Common myeloid progenitor, CD34-positive (primary cell): ENCODE results near the gene PALD1.
"Not testable (repeated sequence)": the region's sequence is repeated elsewhere in the genome, so short reads cannot be mapped to it uniquely, and the experiment has no call there.

Experiments
- CTCF ChIA-PET: fragments of 350-600 bp; sonication (Branson Sonifier 250); formaldehyde crosslinking; loops from one replicate; lab custom pipeline; 2021; ENCODE audit warnings: antibody characterized with exemption; lab: Charles Lee
- POLR2A ChIA-PET: fragments of 350-600 bp; sonication (Branson Sonifier 250); formaldehyde crosslinking; loops from one replicate; lab custom pipeline; 2021; ENCODE audit warnings: antibody characterized with exemption; lab: Charles Lee
- DNase-seq, 3 donors: peaks; one replicate each; pipeline versions ENCODE4 v3.0.0 to v3.0.0-alpha.2; 2013
- H3K27ac ChIP-seq, 2 experiments: 1 replicate in 1 of 2; 2 replicates in 1 of 2; pipeline ENCODE4 v1.7.0; 2013; ENCODE audit warnings: inconsistent platforms in 2 of 2, low read length in 2 of 2, mild to moderate bottlenecking in 2 of 2, low read depth in 1 of 2, moderate library complexity in 1 of 2; ENCODE audit not compliant: severe bottlenecking in 2 of 2, insufficient read depth in 1 of 2, poor library complexity in 1 of 2
- H3K27me3 ChIP-seq, 5 experiments: replicated peaks in 2 of 5; 1 replicate in 3 of 5; 2 replicates in 2 of 5; pipeline versions ENCODE4 v1.6.1 to v1.7.0; 2013; ENCODE audit warnings: low read length in 4 of 5, mild to moderate bottlenecking in 2 of 5, moderate library complexity in 2 of 5, inconsistent platforms in 1 of 5; ENCODE audit not compliant: insufficient read depth in 5 of 5, control insufficient read depth in 4 of 5
- H3K36me3 ChIP-seq, 4 experiments: 1 replicate in 2 of 4; 2 replicates in 2 of 4; pipeline versions ENCODE4 v1.6.1 to v1.7.0; 2013; ENCODE audit warnings: low read length in 3 of 4, control low read depth in 1 of 4, mild to moderate bottlenecking in 1 of 4; ENCODE audit not compliant: control insufficient read depth in 4 of 4, insufficient read depth in 4 of 4
- H3K4me1 ChIP-seq, 4 experiments: 1 replicate in 3 of 4; 2 replicates in 1 of 4; pipeline versions ENCODE4 v1.6.1 to v1.7.1; 2013; ENCODE audit warnings: low read length in 3 of 4, mild to moderate bottlenecking in 3 of 4, control low read depth in 1 of 4, inconsistent platforms in 1 of 4, moderate library complexity in 1 of 4; ENCODE audit not compliant: control insufficient read depth in 4 of 4, insufficient read depth in 4 of 4; ENCODE audit errors: control extremely low read depth in 1 of 4
- H3K4me3 ChIP-seq, 7 experiments: 1 replicate in 4 of 7; 2 replicates in 3 of 7; pipeline versions ENCODE4 v1.5.1 to v1.7.0; 2013; ENCODE audit warnings: mild to moderate bottlenecking in 7 of 7, low read length in 6 of 7, moderate library complexity in 6 of 7, inconsistent platforms in 2 of 7, low read depth in 2 of 7, control low read depth in 1 of 7; ENCODE audit not compliant: insufficient read depth in 4 of 7, control insufficient read depth in 1 of 7; ENCODE audit errors: extremely low read depth in 1 of 7
- H3K9me3 ChIP-seq, 5 experiments: 1 replicate in 4 of 5; 2 replicates in 1 of 5; pipeline versions ENCODE4 v1.6.1 to v1.7.1; 2013; ENCODE audit warnings: low read length in 4 of 5, mild to moderate bottlenecking in 2 of 5, inconsistent platforms in 1 of 5, low read depth in 1 of 5, moderate library complexity in 1 of 5; ENCODE audit not compliant: control insufficient read depth in 4 of 5, insufficient read depth in 2 of 5; ENCODE audit errors: control extremely low read depth in 1 of 5
- WGBS: methylation state at CpG from one replicate; pipeline ENCODE4 v1.1.5; 2013; ENCODE audit not compliant: insufficient coverage; 5-methylcytosine and 5-hydroxymethylcytosine counted together

The PALD1 gene

DNA sequence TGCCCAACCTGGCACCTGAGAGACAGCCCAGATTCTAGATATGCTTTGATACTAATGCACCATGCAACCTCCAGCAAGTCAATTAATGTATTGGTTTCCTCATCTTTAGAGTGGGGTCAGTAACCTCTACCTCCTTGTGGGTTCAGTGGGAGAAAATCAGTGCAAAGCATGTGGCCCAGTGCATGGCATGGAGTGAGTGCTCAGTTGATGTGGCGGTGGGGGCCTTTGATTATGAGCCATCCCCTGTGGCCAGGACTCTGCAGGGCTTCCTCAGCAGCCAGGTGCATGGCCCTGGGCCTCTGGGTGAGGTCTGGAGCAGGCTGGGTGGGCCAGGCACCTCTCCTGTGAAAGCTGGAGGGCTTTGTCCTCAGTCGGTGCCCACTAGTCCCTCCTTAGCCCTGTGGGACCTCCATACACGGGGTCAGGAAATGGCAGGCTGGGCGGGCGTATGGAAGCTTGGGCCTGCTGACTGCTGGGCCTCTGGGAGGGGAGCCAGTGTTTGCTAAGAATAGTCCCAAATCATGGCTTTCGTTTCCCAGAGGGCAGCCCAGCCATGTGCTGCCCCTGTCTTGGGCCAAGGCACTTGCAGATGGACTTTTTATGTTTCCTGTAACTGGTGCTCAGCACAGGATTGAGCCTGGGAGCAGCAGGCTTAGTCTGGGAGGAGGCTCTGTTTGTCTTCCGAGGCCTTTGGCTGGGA, 3.4 kb downstream of the PALD1 start:
- 92% methylated on average over 6 of the region's 7 CpGs for WGBS
- Histone ChIP-seq H3K4me3 (no peak overlapping the region), H3K36me3 (peaks cover 0 to 3% (median 0%) of the 10 kb centered on the region in 4 experiments), H3K4me1 (peaks cover 2 to 67% (median 58%) of the 10 kb centered on the region in 4 experiments), H3K27ac (no peak overlapping the region), H3K9me3 (no peaks in the 10 kb centered on the region), H3K27me3 (no peaks in the 10 kb centered on the region)
- DNase-seq, result no peak
- ChIA-PET POLR2A (interaction anchor here (0.6 to 3.6 kb wide), 2 partner anchors 12 to 27 kb away, joined by 3 to 14 read pairs; no protein-coding TSS in a partner anchor), CTCF (interaction anchor here (0.9 to 7.8 kb wide), 6 partner anchors 11 to 57 kb away, joined by 3 to 46 read pairs (median 24); no protein-coding TSS in a partner anchor)

DNA sequence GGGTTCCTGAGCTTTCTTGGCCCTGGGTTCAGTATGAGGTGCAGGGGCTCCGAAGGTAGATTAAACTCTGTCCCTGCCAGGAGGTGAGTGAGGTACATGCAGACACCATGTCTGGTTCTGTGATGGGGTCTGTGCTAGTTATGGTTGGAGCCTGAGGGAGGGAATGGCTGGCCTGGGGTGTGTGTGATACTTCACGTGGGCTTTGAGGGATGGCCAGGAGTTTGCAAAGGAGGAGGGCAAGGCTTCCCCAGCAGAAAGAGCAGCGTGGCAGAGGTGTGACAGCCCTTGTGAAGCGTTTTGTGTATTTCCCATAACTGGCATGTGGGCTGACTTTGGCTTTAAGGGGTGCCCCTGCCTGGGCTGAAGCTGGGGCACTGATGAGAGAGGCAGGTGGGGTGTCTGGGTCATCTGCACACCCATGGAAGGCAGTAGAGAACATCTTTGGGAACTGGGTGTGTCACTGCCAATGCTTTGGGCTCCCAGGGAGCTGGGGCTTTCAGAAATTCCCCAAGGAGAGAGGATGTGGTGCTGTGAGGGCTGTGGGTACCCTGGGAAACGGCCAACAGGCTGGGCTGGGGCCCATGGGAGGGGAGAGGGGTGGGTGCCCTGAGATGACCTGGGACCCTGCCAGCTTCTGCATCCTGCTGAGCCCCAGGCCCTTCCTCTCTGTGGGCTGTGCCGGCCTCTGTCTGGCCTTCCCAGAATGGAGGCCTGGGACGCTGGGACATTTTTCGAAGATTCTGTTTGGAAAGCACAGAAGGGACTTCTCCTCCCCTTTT, 4.6 kb downstream of the PALD1 start:
- Histone ChIP-seq H3K27me3 (no peaks in the 10 kb centered on the region), H3K36me3 (peaks cover 0 to 3% (median 0%) of the 10 kb centered on the region in 4 experiments), H3K9me3 (no peaks in the 10 kb centered on the region), H3K4me3 (no peak overlapping the region), H3K27ac (no peak overlapping the region), H3K4me1 (peaks cover 2 to 55% (median 48%) of the 10 kb centered on the region in 4 experiments)
- no peak for DNase-seq
- POLR2A ChIA-PET, result no interaction called here
- CTCF ChIA-PET, result interaction anchor here (0.9 to 1.6 kb wide), 3 partner anchors 21 to 29 kb away, joined by 3 to 5 read pairs (median 3); no protein-coding TSS in a partner anchor
- 65% methylated on average over 8 of the region's 8 CpGs for WGBS

DNA sequence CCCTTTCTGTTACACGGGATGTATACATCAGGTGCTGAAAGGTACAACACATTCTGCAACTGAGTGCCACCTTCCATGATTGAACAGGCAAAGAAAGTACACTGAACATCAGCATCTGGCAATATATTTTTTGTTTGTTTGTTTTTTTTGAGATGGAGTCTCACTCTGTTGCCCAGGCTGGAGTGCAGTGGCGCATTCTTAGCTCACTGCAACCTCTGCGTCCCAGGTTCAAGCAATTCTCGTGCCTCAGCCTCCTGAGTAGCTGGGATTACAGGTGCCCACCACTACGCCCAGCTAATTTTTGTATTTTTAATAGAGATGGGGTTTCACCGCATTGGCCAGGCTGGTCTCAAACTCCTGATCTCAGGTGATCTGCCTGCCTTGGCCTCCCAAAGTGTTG, 5.3 kb downstream of the PALD1 start:
- CTCF ChIA-PET, result interaction anchor here (1.6 kb wide), 1 partner anchor 22 kb away, joined by 5 read pairs; no protein-coding TSS in a partner anchor
- H3K4me3 ChIP-seq, POLR2A ChIA-PET, H3K27ac ChIP-seq, H3K36me3 ChIP-seq, H3K9me3 ChIP-seq, H3K27me3 ChIP-seq, DNase-seq: not testable (repeated sequence)
- H3K4me1 ChIP-seq, result peaks cover 2 to 49% (median 42%) of the 10 kb centered on the region in 4 experiments
- WGBS, result 100% methylated on average over 6 of the region's 6 CpGs

DNA sequence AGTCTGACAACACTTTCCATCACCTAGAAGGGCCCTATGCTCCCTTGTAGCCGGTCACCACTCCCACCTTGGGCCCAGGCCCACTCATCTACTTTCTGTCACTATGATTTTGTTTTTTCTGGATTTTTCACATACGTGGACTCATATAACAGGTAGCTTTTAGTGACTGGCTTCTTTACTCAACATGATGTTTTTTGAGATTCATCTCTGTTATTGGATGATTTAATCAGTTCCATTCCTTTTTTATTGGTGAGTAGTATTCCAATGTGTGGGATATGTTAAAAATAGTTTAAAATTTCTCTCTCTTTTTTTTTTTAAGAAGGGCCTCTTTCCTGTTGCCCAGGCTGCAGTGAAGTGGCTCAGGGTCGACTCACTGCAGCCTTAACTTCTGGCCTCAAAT, 9.3 kb downstream of the PALD1 start:
- Histone ChIP-seq H3K27me3 (no peaks in the 10 kb centered on the region), H3K4me3 (no peak overlapping the region), H3K4me1 (peaks cover 3 to 31% (median 20%) of the 10 kb centered on the region in 4 experiments), H3K27ac (no peak overlapping the region), H3K36me3 (peaks cover 0 to 3% (median 0%) of the 10 kb centered on the region in 4 experiments), H3K9me3 (no peaks in the 10 kb centered on the region)
- 93% methylated on average over 2 of the region's 3 CpGs for WGBS
- no peak for DNase-seq
- ChIA-PET CTCF (interaction anchor here (1.0 to 1.5 kb wide), 2 partner anchors 8 to 9 kb away, joined by 3 to 6 read pairs; no protein-coding TSS in a partner anchor), POLR2A (no interaction called here)

DNA sequence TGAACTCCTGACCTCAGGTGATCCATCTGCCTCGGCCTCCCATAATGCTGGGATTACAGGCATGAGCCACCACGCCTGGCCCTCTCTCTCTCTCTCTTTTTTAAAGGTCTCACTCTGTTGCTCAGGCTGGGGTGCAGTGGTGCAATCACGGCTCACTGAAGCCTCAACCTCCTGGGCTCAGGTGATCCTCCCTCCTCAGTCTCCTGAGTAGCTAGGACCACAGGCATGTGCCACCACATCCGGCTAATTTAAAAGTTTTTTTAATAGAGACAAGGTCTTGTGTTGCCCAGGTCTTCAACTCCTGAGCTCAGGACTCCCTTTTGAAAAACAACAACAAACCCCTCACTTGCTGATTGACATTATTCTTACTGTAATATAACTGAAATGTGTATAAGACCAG, 11.6 kb downstream of the PALD1 start:
- 90% methylated on average over 4 of the region's 4 CpGs for WGBS
- H3K27me3 ChIP-seq, result no peaks in the 10 kb centered on the region

DNA sequence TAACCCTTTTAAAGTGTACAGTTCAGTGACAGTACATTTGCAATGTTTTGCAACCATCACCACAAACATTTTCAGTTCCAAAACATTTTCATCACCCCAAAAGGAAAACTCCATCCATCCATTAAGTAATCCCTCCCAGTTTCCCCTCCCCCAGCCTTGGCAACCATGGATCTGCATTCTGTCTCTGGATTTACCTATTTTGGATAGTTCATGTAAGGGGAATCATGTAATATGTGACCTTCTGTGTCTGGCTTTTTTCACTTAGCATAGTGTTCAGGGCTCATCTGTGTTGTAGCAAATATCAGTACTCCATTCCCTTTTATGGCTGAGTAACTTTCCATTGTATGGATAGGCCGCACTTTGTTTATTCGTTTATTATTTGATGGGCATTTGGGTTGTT, 13.0 kb downstream of the PALD1 start:
- no peak overlapping the region for H3K27ac ChIP-seq
- H3K27me3 ChIP-seq, result no peaks in the 10 kb centered on the region
- peaks cover 16 to 61% (median 38%) of the 10 kb centered on the region in 4 experiments for H3K4me1 ChIP-seq
- POLR2A ChIA-PET, result no interaction called here
- H3K4me3 ChIP-seq, result no peak overlapping the region
- WGBS, result 90% methylated on average over 2 of the region's 2 CpGs
- no peak for DNase-seq
- CTCF ChIA-PET, result interaction anchor here (4.2 kb wide), 1 partner anchor 12 kb away, joined by 42 read pairs; the partner anchor contains the start of gene PALD1
- H3K36me3 ChIP-seq, result no peaks in the 10 kb centered on the region
- no peaks in the 10 kb centered on the region for H3K9me3 ChIP-seq

More for the DNA sequence above, 11.6 kb downstream of the PALD1 start:
- Histone ChIP-seq H3K4me3 (no peak overlapping the region), H3K4me1 (peaks cover 16 to 49% (median 34%) of the 10 kb centered on the region in 4 experiments), H3K36me3 (peaks cover 0 to 3% (median 0%) of the 10 kb centered on the region in 4 experiments), H3K27ac (no peak overlapping the region), H3K9me3 (no peaks in the 10 kb centered on the region)
- DNase-seq, result no peak
- POLR2A ChIA-PET, result no interaction called here
- CTCF ChIA-PET, result interaction anchor here (0.8 to 1.5 kb wide), 3 partner anchors 19 to 33 kb away, joined by 3 to 4 read pairs (median 4); no protein-coding TSS in a partner anchor
